ENCODE data around the gene IFITM2. TPM values are rescaled to one million over a fixed set of nuclear protein-coding genes. Genes with fewer than 3 reads are reported as not detected.
"Not testable (repeated sequence)": the region's sequence is repeated elsewhere in the genome, so short reads cannot be mapped to it uniquely, and the experiment has no call there.

IFITM2 gene
- total RNA-seq, 1 donor from 2014 or later, result 780 TPM

DNA sequence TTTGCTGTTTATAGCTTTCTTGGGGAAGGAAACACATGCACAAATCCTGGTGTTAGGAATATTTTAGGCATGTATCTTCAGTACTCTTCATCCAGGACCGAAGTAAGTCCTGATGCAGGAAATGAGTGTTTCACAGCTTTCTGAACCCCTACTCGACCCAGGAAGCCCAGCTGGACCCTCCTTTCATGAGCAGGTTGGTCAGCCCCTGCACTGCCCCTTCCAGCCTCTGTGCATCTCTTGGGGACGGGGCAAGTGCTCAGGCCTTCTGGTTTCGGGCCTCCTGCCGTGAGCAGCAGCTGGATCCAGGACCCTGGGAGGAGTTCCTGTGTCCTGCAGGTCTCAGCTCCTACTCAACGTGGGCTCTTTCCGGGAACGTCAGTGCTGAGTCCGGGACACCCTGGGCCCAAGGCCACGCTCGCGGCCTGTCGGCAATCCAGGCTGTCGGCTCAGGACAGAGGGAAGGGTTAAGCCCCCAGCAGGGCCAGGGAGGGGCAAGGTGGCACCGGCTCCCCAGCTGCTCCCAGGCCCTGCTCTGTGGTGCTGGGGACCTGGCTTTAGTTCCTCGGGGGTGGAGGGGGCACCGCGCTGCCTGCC lies 2.5 kb downstream of the IFITM2 start:
- H3K4me3 ChIP-seq, result peak overlapping the region; percentile 47 to 57
- not testable (repeated sequence) for H3K27me3 ChIP-seq; H3K9me3 ChIP-seq; DNase-seq (ENCODE audit: extremely low spot score in 2 of 2); H3K36me3 ChIP-seq
- TF ChIP-seq POLR2AphosphoS5 (IDR thresholded peaks at IDR 0.05; ENCODE audit: insufficient read depth in 1 of 2, low read depth in 1 of 2), result peak in 1 of 2 donors; percentile 51
- intact Hi-C loops (cut with DNase I), result loop anchor here (5.0 kb wide), 1 partner anchor 47 kb away; no protein-coding TSS in a partner anchor
- peak overlapping the region; percentile 89 for H3K27ac ChIP-seq
- peaks cover 41% of the 10 kb centered on the region for H3K4me1 ChIP-seq

DNA sequence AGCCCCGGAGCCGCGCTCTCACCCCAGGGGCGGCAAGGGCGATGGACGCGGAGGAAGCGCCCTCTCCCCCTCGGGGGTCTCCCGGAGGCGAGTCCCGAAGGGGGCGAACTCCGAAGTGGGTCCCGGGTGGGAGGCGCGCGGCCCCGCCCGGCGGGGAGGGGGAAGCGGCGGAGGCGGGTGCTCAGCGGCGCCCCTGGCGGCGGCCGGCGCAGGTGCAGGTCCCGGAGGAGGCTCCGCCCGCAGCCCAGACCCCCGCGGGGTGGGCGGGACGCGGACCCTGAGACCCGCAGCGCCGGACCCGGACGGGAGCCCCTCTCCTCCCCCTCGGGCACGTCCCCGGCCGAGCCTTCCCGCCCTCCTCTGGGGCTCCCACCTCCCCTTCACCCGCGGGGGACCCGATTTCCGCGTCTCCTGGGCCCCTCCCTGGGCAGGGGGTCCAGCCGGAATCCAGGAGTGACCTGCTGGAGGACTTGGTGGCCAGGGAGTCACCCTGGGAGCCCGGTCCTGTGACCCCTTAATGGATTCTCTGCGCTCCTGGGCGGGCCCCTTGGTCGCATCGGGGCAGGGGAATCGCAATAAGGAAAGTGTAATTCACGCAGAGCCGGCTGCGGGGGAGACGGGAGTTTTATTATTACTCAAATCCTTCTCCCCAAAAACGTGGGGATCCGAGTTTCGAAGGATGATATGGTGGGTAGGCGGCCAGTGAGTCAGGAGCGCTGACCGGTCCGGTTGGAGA lies 3.6 kb downstream of the IFITM2 start:
- intact Hi-C loops (cut with DNase I); DNase-seq (ENCODE audit: extremely low spot score in 2 of 2); H3K27me3 ChIP-seq; H3K36me3 ChIP-seq; H3K9me3 ChIP-seq: not testable (repeated sequence)
- peak overlapping the region; percentile 37 to 46 for H3K4me3 ChIP-seq
- H3K27ac ChIP-seq, result peak overlapping the region; percentile 97
- peaks cover 52% of the 10 kb centered on the region for H3K4me1 ChIP-seq

DNA sequence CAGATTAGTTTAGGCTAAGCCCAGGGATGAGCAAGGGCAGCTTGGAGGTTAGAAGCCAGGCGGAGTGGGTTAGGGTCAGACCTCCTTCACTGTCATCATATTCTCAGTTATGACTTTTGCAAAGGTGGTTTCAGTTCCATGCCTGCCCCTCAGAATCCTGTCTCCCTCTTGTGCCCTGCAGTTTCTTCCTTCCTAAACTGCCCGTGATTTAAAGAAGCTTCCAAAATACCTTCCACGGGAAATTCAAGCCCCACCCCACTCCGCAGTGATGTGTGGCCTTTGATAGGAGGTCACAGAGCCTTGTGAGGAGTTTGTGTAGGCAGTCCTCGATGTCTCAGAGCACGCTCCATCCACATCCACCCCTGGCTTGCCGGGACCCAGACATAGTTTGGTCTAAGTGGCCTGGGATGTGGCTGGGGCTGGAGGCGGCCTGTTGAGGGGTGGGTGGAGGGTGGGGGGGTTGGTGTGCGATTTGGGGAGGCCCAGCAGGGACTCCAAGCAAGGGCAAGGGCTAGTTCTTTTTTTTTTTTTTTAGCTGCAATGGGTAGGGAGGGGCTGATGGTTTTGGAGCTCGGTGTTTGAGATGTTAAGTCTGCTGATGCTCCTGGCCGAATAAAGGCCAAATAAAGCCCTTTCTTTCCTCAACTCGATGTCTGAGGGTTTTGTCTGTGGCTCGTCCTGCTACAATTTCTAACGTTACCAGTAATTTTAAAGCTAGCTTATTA lies 4.6 kb downstream of the IFITM2 start:
- Histone ChIP-seq H3K9me3 (no peaks in the 10 kb centered on the region), H3K4me1 (peaks cover 51% of the 10 kb centered on the region), H3K27ac (peak overlapping the region; percentile 97), H3K4me3 (peak overlapping the region; percentile 37 to 46), H3K27me3 (no peaks in the 10 kb centered on the region), H3K36me3 (no peaks in the 10 kb centered on the region)
- intact Hi-C loops (cut with DNase I), result no loop called here
- no peak for DNase-seq (ENCODE audit: extremely low spot score in 2 of 2)
- TF ChIP-seq POLR2A (IDR thresholded peaks at IDR 0.05) (no peak), POLR2AphosphoS5 (IDR thresholded peaks at IDR 0.05; ENCODE audit: insufficient read depth in 1 of 2, low read depth in 1 of 2) (no peak)
- TF ChIP-seq, protein P1, sequence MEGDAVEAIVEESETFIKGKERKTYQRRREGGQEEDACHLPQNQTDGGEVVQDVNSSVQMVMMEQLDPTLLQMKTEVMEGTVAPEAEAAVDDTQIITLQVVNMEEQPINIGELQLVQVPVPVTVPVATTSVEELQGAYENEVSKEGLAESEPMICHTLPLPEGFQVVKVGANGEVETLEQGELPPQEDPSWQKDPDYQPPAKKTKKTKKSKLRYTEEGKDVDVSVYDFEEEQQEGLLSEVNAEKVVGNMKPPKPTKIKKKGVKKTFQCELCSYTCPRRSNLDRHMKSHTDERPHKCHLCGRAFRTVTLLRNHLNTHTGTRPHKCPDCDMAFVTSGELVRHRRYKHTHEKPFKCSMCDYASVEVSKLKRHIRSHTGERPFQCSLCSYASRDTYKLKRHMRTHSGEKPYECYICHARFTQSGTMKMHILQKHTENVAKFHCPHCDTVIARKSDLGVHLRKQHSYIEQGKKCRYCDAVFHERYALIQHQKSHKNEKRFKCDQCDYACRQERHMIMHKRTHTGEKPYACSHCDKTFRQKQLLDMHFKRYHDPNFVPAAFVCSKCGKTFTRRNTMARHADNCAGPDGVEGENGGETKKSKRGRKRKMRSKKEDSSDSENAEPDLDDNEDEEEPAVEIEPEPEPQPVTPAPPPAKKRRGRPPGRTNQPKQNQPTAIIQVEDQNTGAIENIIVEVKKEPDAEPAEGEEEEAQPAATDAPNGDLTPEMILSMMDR (IDR thresholded peaks at IDR 0.05), result no peak

DNA sequence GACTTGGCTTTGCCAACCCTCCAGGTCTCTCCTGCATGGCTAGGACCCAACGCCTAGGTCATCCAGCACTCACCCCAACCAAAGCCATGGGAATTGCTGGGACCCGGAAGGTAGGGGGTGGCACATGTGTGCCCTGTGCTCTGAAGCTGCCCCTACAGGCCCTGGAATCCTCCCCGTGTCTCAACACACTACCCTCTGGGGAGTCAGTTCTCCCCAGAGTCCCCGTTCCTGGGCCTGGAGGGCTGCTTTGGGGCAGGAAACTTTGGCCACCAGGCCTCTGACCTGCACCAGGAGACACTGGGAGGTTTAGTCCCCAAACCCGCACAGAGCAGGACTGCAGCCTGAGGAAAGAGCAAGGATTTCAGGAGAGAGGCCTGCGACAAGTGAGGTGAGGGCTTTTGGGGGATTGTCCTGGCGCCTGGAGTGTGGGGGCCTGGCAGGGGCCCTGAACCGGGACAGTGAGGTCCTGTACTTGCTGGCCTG lies 5.7 kb downstream of the IFITM2 start:
- intact Hi-C loops (cut with DNase I), result no loop called here
- TF ChIP-seq POLR2AphosphoS5 (IDR thresholded peaks at IDR 0.05; ENCODE audit: insufficient read depth in 1 of 2, low read depth in 1 of 2) (no peak), POLR2A (IDR thresholded peaks at IDR 0.05) (no peak)
- TF ChIP-seq, protein P1 (IDR thresholded peaks at IDR 0.05), result no peak
- Histone ChIP-seq H3K36me3 (no peaks in the 10 kb centered on the region), H3K4me1 (peaks cover 53% of the 10 kb centered on the region), H3K4me3 (peak overlapping the region; percentile 63 to 82), H3K9me3 (no peaks in the 10 kb centered on the region), H3K27me3 (no peaks in the 10 kb centered on the region), H3K27ac (peak overlapping the region; percentile 97)
- no peak for DNase-seq (ENCODE audit: extremely low spot score in 2 of 2)

DNA sequence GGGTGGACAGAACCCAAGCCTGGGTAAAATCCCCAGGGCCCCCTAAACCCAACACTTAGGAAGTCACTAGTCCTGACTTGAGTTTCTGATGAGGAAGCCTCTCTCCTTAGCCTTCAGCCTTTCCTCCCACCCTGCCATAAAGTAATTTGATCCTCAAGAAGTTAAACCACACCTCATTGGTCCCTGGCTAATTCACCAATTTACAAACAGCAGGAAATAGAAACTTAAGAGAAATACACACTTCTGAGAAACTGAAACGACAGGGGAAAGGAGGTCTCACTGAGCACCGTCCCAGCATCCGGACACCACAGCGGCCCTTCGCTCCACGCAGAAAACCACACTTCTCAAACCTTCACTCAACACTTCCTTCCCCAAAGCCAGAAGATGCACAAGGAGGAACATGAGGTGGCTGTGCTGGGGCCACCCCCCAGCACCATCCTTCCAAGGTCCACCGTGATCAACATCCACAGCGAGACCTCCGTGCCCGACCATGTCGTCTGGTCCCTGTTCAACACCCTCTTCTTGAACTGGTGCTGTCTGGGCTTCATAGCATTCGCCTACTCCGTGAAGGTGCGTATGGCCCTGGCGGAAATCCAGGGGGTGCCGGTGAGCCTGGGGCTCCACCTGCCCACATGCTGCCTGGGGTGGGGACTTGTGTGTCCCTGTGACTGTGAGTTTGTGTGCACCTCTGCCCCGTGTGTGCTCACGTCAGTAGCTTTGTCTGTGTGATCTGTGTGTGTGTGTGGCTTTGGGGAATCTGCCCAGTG lies 6.4 kb downstream of the IFITM2 start, which contains the start of gene IFITM1:
Gene IFITM1 (plus strand): TSS at position 254 of the 767 bp plus-strand sequence. CDS start 131 bp downstream, at position 385.
- no peak for DNase-seq (ENCODE audit: extremely low spot score in 2 of 2)
- Histone ChIP-seq H3K27me3 (no peaks in the 10 kb centered on the region), H3K9me3 (no peaks in the 10 kb centered on the region), H3K27ac (peak within 1 kb of the TSS; percentile 97), H3K4me1 (peaks cover 52% of the 10 kb centered on the region), H3K36me3 (no peaks in the 10 kb centered on the region), H3K4me3 (peak within 1 kb of the TSS; percentile 63 to 82)
- TF ChIP-seq, protein P1 (IDR thresholded peaks at IDR 0.05), result no peak
- TF ChIP-seq POLR2AphosphoS5 (IDR thresholded peaks at IDR 0.05; ENCODE audit: insufficient read depth in 1 of 2, low read depth in 1 of 2), result peak; percentile 81 to 91
- TF ChIP-seq POLR2A (IDR thresholded peaks at IDR 0.05), result peak in 1 of 2 donors; percentile 94
- intact Hi-C loops (cut with DNase I), result no loop called here

DNA sequence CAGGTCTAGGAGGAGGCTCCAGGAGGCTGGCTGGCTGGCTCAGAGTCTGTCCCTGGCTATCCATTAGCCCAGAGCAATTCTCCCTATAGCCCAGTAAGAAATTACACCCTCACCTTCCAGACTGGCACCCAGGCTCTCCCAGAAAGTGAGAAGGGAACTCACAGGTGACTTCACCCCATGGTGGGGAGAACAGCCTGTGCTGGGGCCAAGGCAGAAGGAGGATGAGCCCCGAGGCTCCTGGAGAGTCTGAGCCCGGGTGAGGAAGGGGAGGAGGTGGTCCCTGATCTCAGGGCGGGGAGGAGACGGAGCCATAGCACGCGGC lies 6.9 kb downstream of the IFITM2 start:
- intact Hi-C loops (cut with DNase I); DNase-seq (ENCODE audit: extremely low spot score in 2 of 2); H3K9me3 ChIP-seq; H3K36me3 ChIP-seq; H3K27me3 ChIP-seq: not testable (repeated sequence)
- Histone ChIP-seq H3K4me3 (peak overlapping the region; percentile 63 to 82), H3K27ac (peak overlapping the region; percentile 97), H3K4me1 (peaks cover 46% of the 10 kb centered on the region)
